B cell (primary cell): Measurements from ENCODE around the gene PITHD1.

Source experiments
- EZH2 ChIP-seq: IDR thresholded peaks from 2 replicates; pipeline ENCODE4 v1.6.1; 2012; ENCODE audit warnings: borderline replicate concordance, low read depth, mild to moderate bottlenecking, moderate library complexity, low read length; ENCODE audit not compliant: insufficient read depth, poor library complexity, severe bottlenecking
- TF ChIP-seq, protein P1 (sequence below): fragments of 200-600 bp; IDR thresholded peaks from one replicate; pipeline ENCODE4 v1.8.0; 2022; ENCODE audit warnings: antibody characterized with exemption, mild to moderate bottlenecking

DNA sequence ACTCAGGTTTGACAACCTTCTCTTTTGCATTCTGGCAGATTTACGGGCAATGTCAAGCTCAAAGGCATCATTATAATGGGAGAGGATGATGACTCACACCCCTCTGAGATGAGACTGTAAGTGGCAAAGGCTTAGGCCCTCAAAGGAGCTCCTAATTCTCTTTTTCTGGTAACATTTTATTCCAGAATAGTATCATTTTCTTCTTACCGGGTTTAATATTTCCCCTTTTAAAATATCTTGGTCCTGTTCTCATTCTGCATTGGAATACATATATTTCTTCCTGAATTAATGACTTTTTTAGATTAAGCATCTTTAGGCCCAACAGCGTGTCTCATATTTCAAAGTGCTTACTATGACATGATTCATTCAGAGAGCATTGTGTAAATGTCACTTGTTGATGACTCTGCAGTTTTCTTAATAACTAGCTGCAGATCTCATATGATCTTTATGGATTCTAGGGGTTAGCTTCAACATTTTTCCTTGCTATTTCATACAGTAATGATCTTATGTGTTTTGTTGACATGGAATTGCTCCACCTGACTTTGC lies 1.7 kb downstream of the PITHD1 start:
- TF ChIP-seq, protein P1, sequence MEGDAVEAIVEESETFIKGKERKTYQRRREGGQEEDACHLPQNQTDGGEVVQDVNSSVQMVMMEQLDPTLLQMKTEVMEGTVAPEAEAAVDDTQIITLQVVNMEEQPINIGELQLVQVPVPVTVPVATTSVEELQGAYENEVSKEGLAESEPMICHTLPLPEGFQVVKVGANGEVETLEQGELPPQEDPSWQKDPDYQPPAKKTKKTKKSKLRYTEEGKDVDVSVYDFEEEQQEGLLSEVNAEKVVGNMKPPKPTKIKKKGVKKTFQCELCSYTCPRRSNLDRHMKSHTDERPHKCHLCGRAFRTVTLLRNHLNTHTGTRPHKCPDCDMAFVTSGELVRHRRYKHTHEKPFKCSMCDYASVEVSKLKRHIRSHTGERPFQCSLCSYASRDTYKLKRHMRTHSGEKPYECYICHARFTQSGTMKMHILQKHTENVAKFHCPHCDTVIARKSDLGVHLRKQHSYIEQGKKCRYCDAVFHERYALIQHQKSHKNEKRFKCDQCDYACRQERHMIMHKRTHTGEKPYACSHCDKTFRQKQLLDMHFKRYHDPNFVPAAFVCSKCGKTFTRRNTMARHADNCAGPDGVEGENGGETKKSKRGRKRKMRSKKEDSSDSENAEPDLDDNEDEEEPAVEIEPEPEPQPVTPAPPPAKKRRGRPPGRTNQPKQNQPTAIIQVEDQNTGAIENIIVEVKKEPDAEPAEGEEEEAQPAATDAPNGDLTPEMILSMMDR: no peak
- TF ChIP-seq EZH2: no peak
